GM18873 (cell line): ENCODE results near the gene WBP2NL.
"Not testable (repeated sequence)": the region's sequence is repeated elsewhere in the genome, so short reads cannot be mapped to it uniquely, and the experiment has no call there.

Experiments
- ATAC-seq: cut with Tn5 transposase; IDR thresholded peaks from one replicate; pipeline ENCODE4 v1.9.1; 2021; ENCODE audit warnings: mild to moderate bottlenecking, moderate library complexity, moderate number of reproducible peaks; ENCODE audit not compliant: unreplicated experiment, low FRiP score

Gene WBP2NL

GRCh38 chr22:41998361-41999261 is at the start of gene WBP2NL:
TSS of gene WBP2NL (plus strand) at chr22:41998788. CDS start at chr22:41998819, 31 bp downstream.
- ATAC-seq = no peak

GRCh38 chr22:41948928-41949296 is 49.7 kb upstream of the WBP2NL start:
- not testable (repeated sequence) for ATAC-seq

DNA sequence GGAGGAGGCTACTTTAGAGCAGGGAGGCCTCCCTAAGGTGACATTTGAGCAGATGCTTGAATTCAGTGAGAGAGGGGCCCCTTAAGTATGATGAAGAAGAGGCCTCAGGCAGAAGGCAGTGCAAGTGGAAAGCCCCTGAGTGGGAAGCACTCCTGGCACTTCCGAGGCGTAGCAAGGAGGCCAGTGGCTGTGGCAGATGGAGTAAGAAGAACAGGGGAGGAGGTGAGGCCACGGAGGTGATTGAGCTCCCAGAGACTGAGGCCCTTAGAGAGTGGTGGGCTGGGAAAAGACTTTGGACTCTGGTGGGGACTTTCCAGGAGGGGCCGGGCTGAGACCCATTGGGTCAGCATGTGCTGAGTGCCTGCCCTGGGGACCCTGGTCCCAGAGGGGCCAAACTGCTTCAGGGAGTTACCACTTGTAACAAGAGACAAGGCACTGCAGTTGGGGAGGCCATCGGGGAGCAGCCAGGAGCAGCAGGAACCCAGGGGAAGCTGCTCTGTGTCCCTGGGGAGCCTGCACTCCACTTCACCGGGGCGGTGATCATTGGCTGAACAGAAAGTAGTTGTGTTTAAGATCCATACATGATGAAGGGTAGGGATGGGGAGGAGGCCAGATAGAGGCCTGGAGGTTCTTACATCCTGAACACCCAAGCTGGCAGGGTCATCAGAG is 49.2 kb upstream of the WBP2NL start:
- no peak for ATAC-seq

- ATAC-seq = no peak
Measured at GRCh38 chr22:41951898-41952474, 46.6 kb upstream of the WBP2NL start, which contains the start of gene SMIM45. TSS of gene SMIM45 (plus strand) at chr22:41952150.

DNA sequence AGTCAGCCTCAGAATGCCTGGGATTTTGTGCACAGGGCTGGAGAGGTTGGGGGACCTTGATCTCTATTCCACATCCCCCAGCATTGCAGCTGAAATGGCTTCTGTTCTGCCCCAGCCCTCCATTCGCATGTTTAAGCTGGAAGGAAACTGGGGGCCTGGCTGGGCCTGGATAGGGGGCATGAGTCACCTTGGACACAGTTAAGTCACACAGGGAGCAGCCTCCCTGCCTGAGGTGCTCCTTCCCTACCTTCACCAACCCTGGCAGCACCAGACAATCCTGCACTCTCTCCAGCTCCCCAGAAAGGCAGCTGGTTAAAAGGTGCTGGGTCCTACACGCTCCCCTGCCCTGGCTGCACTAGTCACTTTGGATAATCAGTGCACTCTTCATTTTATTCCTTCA is 45.9 kb upstream of the WBP2NL start:
- no peak for ATAC-seq

DNA sequence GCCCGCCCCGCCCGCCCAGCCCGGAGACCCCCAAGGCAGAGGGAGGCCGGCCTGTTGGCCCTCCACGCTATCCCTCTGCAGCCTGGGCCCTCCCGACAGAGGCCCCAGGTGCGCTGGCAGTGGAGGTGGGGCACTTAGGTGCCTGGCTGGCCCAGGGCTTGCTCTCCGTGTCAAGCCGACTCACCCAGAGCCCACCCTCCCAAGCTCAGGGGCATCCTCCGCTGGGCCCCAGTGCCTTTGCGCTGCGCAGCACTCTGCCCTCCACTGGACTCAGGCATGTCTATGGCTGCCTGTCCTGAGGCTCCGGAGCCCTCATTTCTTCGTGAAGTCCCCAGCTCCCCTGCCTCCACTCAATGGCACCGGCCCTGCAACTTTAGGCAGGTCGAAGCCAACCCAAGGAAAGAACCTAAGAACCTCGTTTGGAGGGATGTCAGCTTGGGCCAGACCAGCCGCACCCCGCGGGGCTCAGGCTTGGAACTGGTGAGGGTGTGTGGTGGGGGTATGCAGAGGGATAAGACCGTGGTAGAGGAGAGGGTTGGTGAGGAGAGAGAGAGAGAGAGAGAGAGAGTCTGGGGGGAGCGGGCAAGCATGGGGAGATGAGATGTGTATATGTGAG is 40.5 kb upstream of the WBP2NL start:
- ATAC-seq = no peak

GRCh38 chr22:41963453-41964111 is 35.0 kb upstream of the WBP2NL start:
- no peak for ATAC-seq

DNA sequence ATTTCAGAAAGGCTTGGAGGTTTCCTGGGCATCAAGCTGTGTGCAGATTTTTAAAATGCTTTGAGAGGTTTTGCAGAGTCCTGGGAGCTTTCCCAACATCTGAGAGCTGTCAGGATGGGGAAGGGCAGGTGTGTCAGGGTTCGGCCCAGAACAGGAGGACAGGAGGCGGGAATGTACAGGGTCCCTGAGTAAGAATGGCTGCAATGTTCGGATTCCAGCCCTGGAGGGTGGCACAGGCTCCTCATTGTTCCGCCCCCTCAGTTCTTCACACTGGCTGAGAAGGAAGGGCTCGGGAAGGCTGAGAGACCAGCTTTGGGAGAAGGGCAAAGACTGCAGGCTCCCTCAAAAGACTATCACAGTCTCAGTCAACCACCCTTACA is 34.5 kb upstream of the WBP2NL start:
- ATAC-seq = no peak

DNA sequence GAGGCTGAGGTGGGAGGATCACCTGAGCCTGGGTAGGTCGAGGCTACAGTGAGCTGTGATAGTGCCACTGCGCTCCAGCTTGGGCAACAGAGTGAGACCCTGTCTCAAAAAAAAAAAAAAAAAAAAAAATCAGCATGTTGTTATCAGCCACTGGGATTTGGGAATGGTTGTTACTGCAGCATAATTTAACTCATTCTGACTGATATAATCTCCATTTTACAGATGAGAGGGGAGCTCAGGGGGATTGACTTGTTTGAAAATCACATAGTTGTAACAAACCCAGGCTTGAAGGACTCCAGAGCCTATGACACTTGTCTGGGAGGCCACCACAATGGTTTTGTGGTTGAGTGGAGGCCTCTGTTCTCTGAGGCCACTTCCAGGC is 32.4 kb upstream of the WBP2NL start:
- no peak for ATAC-seq

- ATAC-seq = no peak
Measured at GRCh38 chr22:41966607-41967240, 31.9 kb upstream of the WBP2NL start.

DNA sequence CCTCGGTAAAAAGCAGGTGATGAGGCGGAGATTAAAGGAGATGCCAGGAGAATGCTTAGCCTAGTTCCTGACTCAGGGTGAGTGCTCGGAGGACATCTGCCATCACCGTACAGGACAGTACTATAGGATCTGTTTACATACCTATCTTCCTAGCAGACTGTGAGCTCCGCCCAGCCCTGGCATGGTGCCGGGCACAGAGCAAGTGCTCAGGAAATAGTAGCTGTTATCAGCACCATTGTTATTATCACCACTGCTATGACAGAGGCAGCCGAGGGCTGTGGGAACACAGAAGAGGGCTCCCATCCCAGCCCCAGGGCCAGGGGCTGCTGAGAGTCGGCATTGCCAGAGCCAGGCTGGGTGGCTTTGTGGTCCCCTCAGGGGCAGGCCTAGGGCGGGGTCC is 30.0 kb upstream of the WBP2NL start:
- no peak for ATAC-seq

DNA sequence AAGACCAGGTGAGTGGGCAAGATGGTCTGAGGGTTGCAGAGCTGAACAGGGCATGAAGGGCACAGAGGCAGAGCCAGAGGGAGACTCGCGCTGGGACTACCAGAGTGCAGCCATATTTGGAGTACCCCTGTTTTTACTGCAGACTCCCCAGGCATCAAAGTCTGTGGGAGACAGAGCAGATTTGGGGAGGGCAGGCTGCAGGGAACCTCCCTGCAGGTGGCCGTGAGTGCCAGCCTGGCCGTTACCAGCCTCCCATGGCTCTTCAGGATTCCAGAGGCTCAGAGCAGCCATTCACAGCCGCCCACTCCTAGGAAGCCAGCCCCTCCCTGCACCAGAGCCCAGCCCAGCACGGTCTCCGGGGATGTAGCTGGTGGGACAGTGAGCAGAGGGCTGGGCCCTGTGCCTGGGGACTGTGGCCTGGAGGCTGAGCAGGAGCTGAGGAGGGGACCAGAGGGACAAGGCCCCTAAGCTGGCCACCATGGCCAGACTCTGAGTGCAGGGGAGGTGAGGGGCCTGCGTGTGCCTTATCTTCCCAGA is 29.4 kb upstream of the WBP2NL start, which contains the start of gene SEPTIN3:
SEPTIN3 (plus strand) TSS at position 334 of the 537 bp plus-strand sequence. CDS start 2,050 bp downstream, outside the sequence.
- no peak for ATAC-seq

- no peak for ATAC-seq
Measured at GRCh38 chr22:41970601-41971000, 28.0 kb upstream of the WBP2NL start.

DNA sequence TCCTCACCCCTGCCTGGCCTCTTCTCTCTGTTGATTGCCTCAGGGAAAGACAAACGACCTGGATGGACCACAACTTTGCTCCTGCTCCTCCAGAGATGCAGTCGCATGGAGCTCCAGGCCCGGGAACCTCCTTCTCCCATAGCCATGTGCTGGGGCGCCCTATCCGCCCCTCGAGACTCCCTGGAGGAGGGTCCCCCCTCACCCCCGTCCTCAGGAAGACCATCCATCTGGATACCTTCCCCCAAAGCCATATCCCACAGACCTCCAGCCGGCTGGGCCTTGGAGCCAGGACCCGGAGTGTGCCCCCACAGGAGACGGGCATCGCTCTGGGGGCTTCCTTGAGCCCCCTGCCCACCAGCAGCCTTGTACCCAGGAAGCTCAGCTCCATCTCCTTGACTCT is 27.2 kb upstream of the WBP2NL start:
- no peak for ATAC-seq

- no peak for ATAC-seq
Measured at GRCh38 chr22:41974691-41975290, 23.8 kb upstream of the WBP2NL start.

DNA sequence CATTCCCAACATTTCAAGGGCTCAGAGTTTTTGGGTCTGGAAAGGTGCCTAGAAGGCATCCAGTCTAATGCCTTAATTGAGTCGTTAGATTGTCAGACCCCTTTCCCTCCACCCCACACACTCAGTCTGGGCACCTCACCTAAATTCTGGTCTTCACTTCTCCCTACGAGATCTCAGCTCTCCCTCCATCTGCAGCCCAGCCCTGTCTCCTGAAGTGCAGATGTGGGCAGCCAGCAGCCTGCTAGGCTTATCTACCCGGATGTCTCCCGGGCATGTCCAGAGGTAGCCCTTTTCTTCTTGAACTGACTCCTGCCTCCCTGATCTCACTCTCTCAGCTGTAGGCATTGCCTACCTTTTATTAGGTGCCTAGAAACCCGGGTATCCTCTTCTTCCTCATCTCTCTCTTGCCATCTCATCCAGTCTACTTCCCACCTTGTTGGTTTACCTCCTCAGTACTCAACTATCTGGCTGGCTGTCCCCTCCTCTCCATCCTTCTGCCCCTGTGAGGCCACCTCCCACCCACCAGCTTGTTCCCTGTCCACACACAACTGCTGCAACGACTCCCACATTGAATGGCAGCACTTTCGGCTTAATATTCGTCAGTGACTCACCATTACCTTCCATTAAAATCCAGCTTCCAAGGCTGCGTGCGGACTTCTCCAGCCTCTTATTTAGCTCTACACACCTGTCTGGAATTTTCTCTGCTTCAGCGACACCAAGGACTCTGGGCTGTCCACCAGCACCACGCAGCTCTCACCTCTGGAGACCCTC is 23.1 kb upstream of the WBP2NL start:
- ATAC-seq = no peak

- ATAC-seq = no peak
Measured at GRCh38 chr22:41976070-41976901, 22.3 kb upstream of the WBP2NL start.
